ENCODE measurements around the gene TMTC1. TPM values are rescaled to one million over a fixed set of nuclear protein-coding genes. Genes with fewer than 3 reads are reported as not detected.
A peak's percentile ranks its signal among the peaks of the same experiment; 100 is the strongest.

TMTC1 gene
- total and polyA plus RNA-seq, 2 of the 8 experiments (the other 6 are each of a cell fraction or from before 2014, with no cell fraction given): 15.4 to 20.8 TPM

DNA sequence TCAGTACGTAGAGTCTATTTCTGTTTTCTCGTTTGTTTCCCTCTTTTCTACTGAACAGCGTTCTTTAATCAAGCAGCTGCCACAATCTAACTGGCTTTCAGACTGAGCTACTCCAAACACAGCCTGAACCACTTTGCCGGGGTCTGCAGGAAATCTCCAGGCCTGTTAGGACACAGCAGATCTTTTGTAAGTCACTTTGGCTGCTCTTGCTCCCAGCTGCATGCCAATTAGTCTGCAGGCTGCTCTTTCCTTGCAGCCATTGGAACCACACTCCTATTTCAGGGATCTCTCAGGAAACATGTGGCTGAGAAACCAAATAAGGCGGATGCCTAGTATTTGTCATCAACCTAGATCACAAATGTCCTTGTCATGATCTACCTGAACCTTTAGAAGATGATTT is 73.6 kb downstream of the TMTC1 start (continued):
- no peak for TF ChIP-seq CHD1 (IDR thresholded peaks at IDR 0.05; ENCODE audit: low read depth, low read length)
- no peak for TF ChIP-seq KDM4A (IDR thresholded peaks at IDR 0.05; ENCODE audit: low read depth, low read length, severe bottlenecking)
- TF ChIP-seq NANOG (IDR thresholded peaks at IDR 0.05; ENCODE audit: insufficient read depth, low read depth, low read length, poor library complexity, severe bottlenecking): peak; percentile 65
- TF ChIP-seq RBBP5 (IDR thresholded peaks at IDR 0.05; ENCODE audit: borderline replicate concordance, low read depth, low read length): no peak
- no peak for TF ChIP-seq PHF8 (conservative IDR thresholded peaks at IDR 0.05; ENCODE audit: low read depth, low read length)
- TF ChIP-seq JUN (IDR thresholded peaks at IDR 0.05; ENCODE audit: low read depth, low read length): no peak
- no peak for TF ChIP-seq FOSL1 (IDR thresholded peaks at IDR 0.05; ENCODE audit: insufficient read depth, low read depth, low read length)
